GM12801 (cell line): Measurements from ENCODE around the gene CST9L.

Experiments
- TF ChIP-seq, protein P1 (sequence below): IDR thresholded peaks from one replicate; pipeline ENCODE4 v1.5.1; 2011; ENCODE audit warnings: control low read depth; ENCODE audit not compliant: insufficient read length; ENCODE audit errors: extremely low read depth

The CST9L gene

DNA sequence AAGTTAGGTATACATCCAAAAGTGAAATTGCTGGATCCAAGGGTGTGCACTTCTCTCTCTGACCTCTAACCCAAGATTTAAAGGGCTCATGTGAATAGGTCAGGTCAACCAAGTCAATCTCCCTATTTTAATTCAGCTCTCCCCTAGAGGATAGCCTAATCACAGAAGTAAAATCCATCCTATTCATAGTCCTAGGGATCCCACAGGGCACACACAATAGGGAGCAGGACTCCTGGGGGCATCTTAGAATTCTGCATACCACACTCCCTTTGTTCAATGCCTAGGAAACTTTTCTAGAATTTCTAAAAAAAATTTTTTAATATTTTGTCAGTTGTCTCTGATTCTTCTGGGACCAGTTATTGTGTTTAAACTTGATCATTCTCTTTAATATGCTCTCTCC is 35.1 kb downstream of the CST9L start:
- TF ChIP-seq, protein P1, sequence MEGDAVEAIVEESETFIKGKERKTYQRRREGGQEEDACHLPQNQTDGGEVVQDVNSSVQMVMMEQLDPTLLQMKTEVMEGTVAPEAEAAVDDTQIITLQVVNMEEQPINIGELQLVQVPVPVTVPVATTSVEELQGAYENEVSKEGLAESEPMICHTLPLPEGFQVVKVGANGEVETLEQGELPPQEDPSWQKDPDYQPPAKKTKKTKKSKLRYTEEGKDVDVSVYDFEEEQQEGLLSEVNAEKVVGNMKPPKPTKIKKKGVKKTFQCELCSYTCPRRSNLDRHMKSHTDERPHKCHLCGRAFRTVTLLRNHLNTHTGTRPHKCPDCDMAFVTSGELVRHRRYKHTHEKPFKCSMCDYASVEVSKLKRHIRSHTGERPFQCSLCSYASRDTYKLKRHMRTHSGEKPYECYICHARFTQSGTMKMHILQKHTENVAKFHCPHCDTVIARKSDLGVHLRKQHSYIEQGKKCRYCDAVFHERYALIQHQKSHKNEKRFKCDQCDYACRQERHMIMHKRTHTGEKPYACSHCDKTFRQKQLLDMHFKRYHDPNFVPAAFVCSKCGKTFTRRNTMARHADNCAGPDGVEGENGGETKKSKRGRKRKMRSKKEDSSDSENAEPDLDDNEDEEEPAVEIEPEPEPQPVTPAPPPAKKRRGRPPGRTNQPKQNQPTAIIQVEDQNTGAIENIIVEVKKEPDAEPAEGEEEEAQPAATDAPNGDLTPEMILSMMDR = no peak

DNA sequence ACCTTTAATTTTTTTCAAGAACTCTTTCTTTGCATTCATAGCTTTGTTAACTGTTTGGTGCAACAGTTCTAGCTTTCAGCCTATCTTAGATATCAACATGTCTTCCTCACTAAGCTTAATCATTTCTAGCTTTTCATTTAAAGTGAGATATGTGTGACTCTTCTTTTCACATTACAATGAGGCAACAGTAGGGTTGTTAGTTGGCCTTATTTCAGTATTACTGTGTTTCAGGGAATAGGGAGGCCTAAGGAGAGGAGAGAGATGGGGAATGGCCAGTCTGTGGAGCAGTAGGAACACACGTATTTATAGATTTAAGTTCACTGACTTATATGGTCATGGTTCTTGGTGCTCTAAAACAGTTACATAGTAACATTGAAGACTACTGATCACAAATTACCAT is 35.8 kb downstream of the CST9L start:
- TF ChIP-seq, protein P1 = no peak

DNA sequence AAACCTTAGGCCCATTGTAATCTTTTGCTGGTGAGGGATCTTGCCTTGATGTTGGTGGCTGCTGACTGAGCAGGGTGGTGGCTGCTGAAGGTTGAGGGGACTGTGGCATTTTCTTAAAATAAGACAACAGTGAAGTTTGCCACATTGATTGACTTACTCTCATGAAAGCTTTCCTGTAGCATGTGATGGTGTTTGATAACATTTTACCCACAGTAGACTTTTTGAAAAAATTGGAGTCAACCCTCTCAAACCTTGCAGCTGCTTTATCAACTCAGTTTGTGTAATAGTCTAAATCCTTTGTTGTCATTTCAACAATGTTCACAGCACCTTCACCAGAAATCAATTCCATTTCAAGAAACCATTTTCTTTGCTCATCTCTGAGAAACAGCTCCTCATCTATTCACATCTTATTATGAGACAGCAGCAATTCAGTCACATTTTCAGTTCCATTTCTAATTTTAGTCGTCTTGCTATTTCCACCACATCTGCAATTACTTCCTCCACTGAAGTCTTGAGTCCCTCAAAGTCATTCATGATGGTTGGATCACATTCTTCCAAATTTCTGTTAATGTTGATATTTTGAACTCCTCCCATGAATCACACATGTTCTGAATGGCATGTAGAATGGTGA is 37.2 kb downstream of the CST9L start:
- TF ChIP-seq, protein P1 = no peak

DNA sequence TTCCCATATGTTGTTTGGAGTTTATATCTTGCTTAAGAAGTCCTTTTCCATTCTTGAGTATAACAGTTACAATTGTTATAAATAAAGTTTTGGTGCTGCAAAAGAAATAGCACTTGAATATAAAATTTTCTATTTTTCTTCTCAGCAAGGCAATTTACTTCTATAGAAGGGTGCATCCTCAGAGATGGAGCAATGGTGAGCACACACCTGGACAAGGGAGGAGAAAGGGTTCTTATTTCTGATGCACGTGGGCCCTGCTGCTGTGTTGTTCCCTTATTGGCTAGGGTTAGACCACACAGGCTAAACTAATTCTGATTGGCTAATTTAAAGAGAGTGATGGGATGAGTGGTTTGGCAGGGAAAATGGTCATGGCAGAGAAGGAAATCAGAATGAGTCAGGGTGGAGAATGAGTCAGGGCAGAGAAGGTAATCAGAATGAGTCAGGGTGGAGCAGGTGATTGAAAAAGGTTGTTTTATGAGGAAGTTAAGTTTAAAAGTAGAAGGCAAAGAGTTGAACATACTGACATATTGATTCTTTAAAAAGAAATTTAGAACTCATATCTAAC is 39.3 kb downstream of the CST9L start:
- TF ChIP-seq, protein P1 = no peak

- TF ChIP-seq, protein P1 = no peak
These were observed 41.4 kb downstream of the CST9L start for GRCh38 chr20:23526850-23527249.

- TF ChIP-seq, protein P1 = no peak
These were observed 44.1 kb downstream of the CST9L start for GRCh38 chr20:23524146-23524545.

GRCh38 chr20:23520185-23520584 is 48.1 kb downstream of the CST9L start:
- TF ChIP-seq, protein P1 = no peak
